GM12878 (cell line): ENCODE data around the gene SDF4. TPM values are rescaled to one million over a fixed set of nuclear protein-coding genes. Genes with fewer than 3 reads are reported as not detected.

Experiments used
- ATAC-seq: fragments of 200-7000 bp; cut with Tn5 transposase; 3 replicates; pipeline ENCODE4 v1.9.1; 2020; ENCODE audit warnings: mild to moderate bottlenecking, moderate library complexity
- BruUV-seq: library from RNA; stranded (reverse); fragments of 400-500 nt; replicated peaks from 2 replicates; lab custom pipeline; 2021; lab: Mats Ljungman, UMichigan
- CTCF ChIA-PET: fragments of 300-600 bp; sonication (Branson Sonifier 250); formaldehyde crosslinking; extraction: SDS; loops from one replicate; lab custom pipeline; 2021; ENCODE audit warnings: inconsistent platforms; lab: Yijun Ruan, JAX
- POLR2A ChIA-PET: fragments of 350-600 bp; formaldehyde crosslinking; extraction: SDS; loops from one replicate; lab custom pipeline; 2021; ENCODE audit warnings: inconsistent platforms; lab: Charles Lee
- RAD21 ChIA-PET: fragments of 300-600 bp; sonication (Branson Sonifier 250); formaldehyde crosslinking; loops from one replicate; lab custom pipeline; 2023; ENCODE audit warnings: antibody characterized with exemption; ENCODE audit not compliant: unreplicated experiment; lab: Charles Lee
- SMC1A ChIA-PET: fragments of 300-600 bp; sonication (Branson Sonifier 250); formaldehyde crosslinking; loops from one replicate; lab custom pipeline; 2023; ENCODE audit not compliant: unreplicated experiment, uncharacterized antibody; lab: Charles Lee
- DNase-seq: peaks from one replicate; pipeline ENCODE4 v3.0.0-alpha.2; 2011; ENCODE audit warnings: low read depth, low spot score
- FAIRE-seq: peaks from 3 replicates; lab custom pipeline; 2011; peaks lifted over from hg19 to GRCh38; lab: Jason Lieb, UNC
- H2AFZ ChIP-seq: 2 replicates; pipeline ENCODE4 v1.6.0; 2011; ENCODE audit warnings: low read depth, low read length, control low read depth; ENCODE audit not compliant: control insufficient read depth
- H3K27ac ChIP-seq: 2 replicates; pipeline ENCODE4 v1.5.1; 2011; ENCODE audit warnings: control low read depth; ENCODE audit not compliant: control insufficient read depth, insufficient read depth
- H3K27me3 ChIP-seq, 2 experiments: replicated peaks in 1 of 2; 2 replicates each; pipeline versions ENCODE4 v1.6.0 to v1.6.1; 2011; ENCODE audit warnings: low read length in 1 of 2; ENCODE audit not compliant: control insufficient read depth in 2 of 2, insufficient read depth in 2 of 2
- H3K36me3 ChIP-seq, 2 experiments: 2 replicates each; pipeline ENCODE4 v1.5.1; 2011; ENCODE audit warnings: low read length in 1 of 2; ENCODE audit not compliant: control insufficient read depth in 2 of 2, insufficient read depth in 2 of 2
- H3K4me1 ChIP-seq: 2 replicates; pipeline ENCODE4 v1.6.1; 2011; ENCODE audit warnings: mild to moderate bottlenecking, low read length, moderate library complexity, mixed read lengths; ENCODE audit not compliant: control insufficient read depth, insufficient read depth
- H3K4me2 ChIP-seq: 2 replicates; pipeline ENCODE4 v1.6.0; 2011; ENCODE audit warnings: control low read depth; ENCODE audit not compliant: control insufficient read depth, insufficient read depth
- H3K4me3 ChIP-seq: fragments of 200-600 bp; sonication (generic); 2 replicates; pipeline ENCODE4 v1.5.1; 2016
- H3K79me2 ChIP-seq: 2 replicates; pipeline ENCODE4 v1.6.0; 2011; ENCODE audit warnings: low read length; ENCODE audit not compliant: control insufficient read depth, insufficient read depth
- H3K9ac ChIP-seq: 2 replicates; pipeline ENCODE4 v1.8.0; 2011; ENCODE audit warnings: low read length, control low read depth, mixed read lengths; ENCODE audit not compliant: control insufficient read depth, insufficient read depth
- H3K9me3 ChIP-seq: replicated peaks from 3 replicates; pipeline ENCODE4 v1.5.1; 2011; ENCODE audit warnings: mild to moderate bottlenecking, low read length; ENCODE audit not compliant: control insufficient read depth, insufficient read depth
- H4K20me1 ChIP-seq: 2 replicates; pipeline ENCODE4 v1.6.0; 2011; ENCODE audit not compliant: control insufficient read depth, insufficient read depth
- EGR1 ChIP-seq, 2 experiments: IDR thresholded peaks; 1 replicate in 1 of 2; 2 replicates in 1 of 2; pipeline ENCODE4 v1.6.1; 2011 to 2012; ENCODE audit warnings: low read depth in 2 of 2, low read length in 2 of 2, borderline replicate concordance in 1 of 2, mild to moderate bottlenecking in 1 of 2, moderate library complexity in 1 of 2
- GABPA ChIP-seq: IDR thresholded peaks from 2 replicates; pipeline ENCODE4 v1.6.1; 2014; ENCODE audit warnings: antibody characterized with exemption, low read depth, mild to moderate bottlenecking, inconsistent platforms
- HDAC2 ChIP-seq: fragments of 200-600 bp; sonication (generic); IDR thresholded peaks from 2 replicates; pipeline ENCODE4 v1.6.1; 2017
- POLR2AphosphoS5 ChIP-seq: IDR thresholded peaks from 2 replicates; pipeline ENCODE4 v1.6.1; 2011; ENCODE audit warnings: mild to moderate bottlenecking, low read length, inconsistent platforms
- WRNIP1 ChIP-seq: IDR thresholded peaks from 2 replicates; pipeline ENCODE4 v1.6.1; 2011; ENCODE audit warnings: low read depth, low read length, improper control_type of control experiment, borderline replicate concordance
- WGBS: methylation state at CpG from one replicate; pipeline ENCODE4 v1.1.6; 2016; ENCODE audit warnings: low lambda C conversion rate; ENCODE audit not compliant: insufficient replicate concordance, insufficient coverage; ENCODE audit errors: missing lambda C conversion rate; 5-methylcytosine and 5-hydroxymethylcytosine counted together
- in situ Hi-C: fragments of 300-500 bp; cut with MboI; formaldehyde crosslinking; loops from 9 replicates; pipeline ENCODE4 v1.14.3; 2018; ENCODE audit warnings: mixed read lengths
- intact Hi-C: fragments of 100-400 bp; cut with micrococcal nuclease; formaldehyde crosslinking; loops from one replicate; pipeline ENCODE4 v1.14.2; 2022; ENCODE audit not compliant: unreplicated experiment
- polyA plus RNA-seq, 11 experiments: library from polyadenylated mRNA; depleted of rRNA in 4 of 11; unstranded in 6 of 11; stranded (reverse) in 5 of 11; fragments of >200 nt; fragmentation: Nextera tagmentation in 4 of 11; fragmentation: Illumina TruSeq in 1 of 11; extraction: Ambion mirVana in 4 of 11; extraction: Trizol in 1 of 11; gene quantifications; 1 replicate in 1 of 11; 2 replicates in 10 of 11; pipeline versions ENCODE4 v1.2.1 to v1.2.3, GENCODE V29; 2011 to 2016; ENCODE audit warnings: inconsistent platforms in 2 of 11, missing spikeins in 2 of 11, low read depth in 1 of 11
- total RNA-seq, 4 experiments: library from RNA; depleted of rRNA in 3 of 4; stranded (reverse); fragments of >200 nt in 3 of 4; fragmentation: Illumina TruSeq in 1 of 4; extraction: Trizol in 1 of 4; gene quantifications; 2 replicates each; pipeline versions ENCODE4 v1.2.1 to v1.2.3, GENCODE V29; 2013 to 2021
- TF ChIP-seq, protein P1 (sequence below): IDR thresholded peaks from 2 replicates; pipeline ENCODE4 v1.6.1; 2011; ENCODE audit warnings: low read depth, mild to moderate bottlenecking, low read length, moderate library complexity, borderline replicate concordance; ENCODE audit errors: extremely low read depth

SDF4 gene
- total and polyA plus RNA-seq, 10 of the 15 experiments (the other 5 are each of a cell fraction or from before 2014, with no cell fraction given): 0.44 to 97.2 (median 40.2) TPM

DNA sequence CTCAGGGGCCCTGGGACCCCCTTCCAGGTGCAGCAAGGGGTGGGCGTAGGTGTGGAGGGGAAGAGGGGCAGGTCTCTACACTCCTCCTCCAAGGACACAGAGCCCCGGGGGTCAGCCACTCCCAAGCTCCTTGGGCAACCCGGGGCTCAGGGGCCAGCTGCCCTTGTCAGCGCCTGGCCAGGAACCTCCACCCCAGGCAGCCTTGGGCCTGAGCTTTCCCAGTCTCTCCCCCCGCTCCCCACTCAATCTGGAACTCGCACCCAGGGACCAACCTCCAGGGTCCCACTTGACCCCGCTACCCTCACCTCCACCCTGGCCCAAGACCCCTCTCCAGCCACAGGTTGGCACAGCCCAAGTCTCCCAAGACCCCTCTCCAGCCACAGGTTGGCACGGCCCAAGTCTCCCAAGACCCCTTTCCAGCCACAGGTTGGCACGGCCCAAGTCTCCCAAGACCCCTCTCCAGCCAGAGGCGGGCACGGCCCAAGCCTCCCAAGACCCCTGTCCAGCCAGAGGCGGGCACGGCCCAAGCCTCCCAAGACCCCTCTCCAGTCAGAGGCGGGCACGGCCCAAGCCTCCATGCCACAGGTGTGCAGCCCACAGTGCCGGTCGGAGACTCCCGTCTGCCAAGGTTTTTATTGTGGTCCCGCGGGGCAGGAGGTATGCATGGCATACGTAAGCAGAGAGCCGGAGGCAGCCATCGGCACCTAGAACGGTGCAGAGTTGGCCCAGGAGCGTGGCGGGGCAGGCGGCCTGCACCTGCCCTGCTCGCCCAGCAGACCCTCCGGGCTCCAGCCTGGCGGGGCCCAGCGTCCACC, 20.9 kb downstream of the SDF4 start:
- SMC1A ChIA-PET: no interaction called here
- Histone ChIP-seq H3K79me2 (no peaks in the 10 kb centered on the region), H4K20me1 (no peaks in the 10 kb centered on the region), H2AFZ (no peak overlapping the region), H3K9ac (no peak overlapping the region), H3K27me3 (peaks cover 0 to 8% of the 10 kb centered on the region in 2 experiments; a peak in 1 of 4 replicates), H3K4me2 (no peak overlapping the region), H3K36me3 (peaks cover 0 to 1% of the 10 kb centered on the region in 2 experiments; a peak in 2 of 4 replicates), H3K4me3 (no peak overlapping the region), H3K9me3 (no peaks in the 10 kb centered on the region), H3K4me1 (peaks cover 56% of the 10 kb centered on the region), H3K27ac (no peak overlapping the region)
- CTCF ChIA-PET: no interaction called here
- intact Hi-C loops: no loop called here
- DNase-seq (no peak), FAIRE-seq (no peak), ATAC-seq (no peak)
- in situ Hi-C loops: no loop called here
- no TSS peak for BruUV-seq
- RAD21 ChIA-PET: interaction anchor here (1.0 kb wide), 2 partner anchors 23 to 39 kb away, joined by 3 read pairs; no protein-coding TSS in a partner anchor
- WGBS: 74% methylated on average over 28 of the region's 31 CpGs
- TF ChIP-seq, protein P1, sequence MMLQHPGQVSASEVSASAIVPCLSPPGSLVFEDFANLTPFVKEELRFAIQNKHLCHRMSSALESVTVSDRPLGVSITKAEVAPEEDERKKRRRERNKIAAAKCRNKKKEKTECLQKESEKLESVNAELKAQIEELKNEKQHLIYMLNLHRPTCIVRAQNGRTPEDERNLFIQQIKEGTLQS: no peak
- TF ChIP-seq GABPA (no peak), POLR2AphosphoS5 (no peak), WRNIP1 (no peak), HDAC2 (no peak), EGR1 (IDR thresholded peaks at IDR 0.05; ENCODE audit: borderline replicate concordance in 1 of 2, low read depth in 2 of 2, low read length in 2 of 2) (no peak)
- POLR2A ChIA-PET: interaction anchor here (2.6 kb wide), 1 partner anchor 21 kb away, joined by 8 read pairs; the partner anchor contains the start of genes B3GALT6 and SDF4
